H9 (cell line): Measurements from ENCODE around the gene IMPDH1. TPM values are rescaled to one million over a fixed set of nuclear protein-coding genes. Genes with fewer than 3 reads are reported as not detected.

ENCODE experiments used
- DNase-seq: peaks from one replicate; pipeline ENCODE4 v3.0.0-alpha.2; 2017
- H2AFZ ChIP-seq: one replicate; pipeline ENCODE4 v1.6.1; 2013; ENCODE audit warnings: mild to moderate bottlenecking, low read length, control low read depth, moderate library complexity
- H2AK5ac ChIP-seq: 2 replicates; pipeline ENCODE4 v1.6.1; 2013; ENCODE audit warnings: low read length, control low read depth, mixed read lengths; ENCODE audit not compliant: insufficient read length
- H2BK120ac ChIP-seq: one replicate; pipeline ENCODE4 v1.6.1; 2013; ENCODE audit warnings: low read depth, mild to moderate bottlenecking, low read length, control low read depth, inconsistent platforms; ENCODE audit not compliant: poor library complexity, severe bottlenecking
- H2BK12ac ChIP-seq: 2 replicates; pipeline ENCODE4 v1.6.1; 2013; ENCODE audit warnings: low read length, control low read depth, mixed read lengths, low read depth; ENCODE audit not compliant: insufficient read length
- H2BK15ac ChIP-seq: 2 replicates; pipeline ENCODE4 v1.6.1; 2013; ENCODE audit warnings: low read depth, low read length, control low read depth
- H2BK20ac ChIP-seq: one replicate; pipeline ENCODE4 v1.6.1; 2013; ENCODE audit warnings: low read depth, mild to moderate bottlenecking, low read length, control low read depth, inconsistent platforms; ENCODE audit not compliant: poor library complexity, severe bottlenecking
- H2BK5ac ChIP-seq: 2 replicates; pipeline ENCODE4 v1.6.1; 2013; ENCODE audit warnings: low read length, control low read depth, mixed read lengths; ENCODE audit not compliant: insufficient read length
- H3K14ac ChIP-seq: 2 replicates; pipeline ENCODE4 v1.6.1; 2013; ENCODE audit warnings: low read length, control low read depth; ENCODE audit not compliant: insufficient read depth
- H3K18ac ChIP-seq: 2 replicates; pipeline ENCODE4 v1.6.1; 2013; ENCODE audit warnings: low read depth, mild to moderate bottlenecking, mixed read lengths, low read length, control low read depth; ENCODE audit not compliant: insufficient read length
- H3K23ac ChIP-seq: 2 replicates; pipeline ENCODE4 v1.6.1; 2013; ENCODE audit warnings: low read length, control low read depth, mixed read lengths, low read depth; ENCODE audit not compliant: insufficient read length
- H3K23me2 ChIP-seq: 2 replicates; pipeline ENCODE4 v1.6.1; 2013; ENCODE audit warnings: low read depth, mild to moderate bottlenecking, mixed read lengths, low read length, control low read depth; ENCODE audit not compliant: insufficient read length, poor library complexity, severe bottlenecking
- H3K27ac ChIP-seq: 2 replicates; pipeline ENCODE4 v1.5.1; 2013; ENCODE audit warnings: low read length, control low read depth, mixed read lengths, low read depth; ENCODE audit not compliant: insufficient read length
- H3K27me3 ChIP-seq: 2 replicates; pipeline ENCODE4 v1.6.1; 2013; ENCODE audit warnings: low read length, control low read depth, inconsistent platforms; ENCODE audit not compliant: insufficient read depth
- H3K4ac ChIP-seq: 2 replicates; pipeline ENCODE4 v1.6.1; 2013; ENCODE audit warnings: low read depth, mild to moderate bottlenecking, control low read depth, inconsistent platforms, low read length, moderate library complexity
- H3K4me1 ChIP-seq: 2 replicates; pipeline ENCODE4 v1.6.1; 2013; ENCODE audit warnings: low read length, control low read depth, inconsistent platforms; ENCODE audit not compliant: insufficient read depth
- H3K4me2 ChIP-seq: 2 replicates; pipeline ENCODE4 v1.6.1; 2013; ENCODE audit warnings: low read length, control low read depth, mixed read lengths; ENCODE audit not compliant: insufficient read length, insufficient read depth
- H3K56ac ChIP-seq: 2 replicates; pipeline ENCODE4 v1.6.1; 2013; ENCODE audit warnings: low read depth, mild to moderate bottlenecking, mixed read lengths, low read length, control low read depth; ENCODE audit not compliant: insufficient read length
- H3K79me1 ChIP-seq: 2 replicates; pipeline ENCODE4 v1.6.1; 2013; ENCODE audit warnings: low read depth, mild to moderate bottlenecking, moderate library complexity, low read length, control low read depth, inconsistent platforms; ENCODE audit not compliant: insufficient read depth, poor library complexity, severe bottlenecking
- H3K79me2 ChIP-seq: 2 replicates; pipeline ENCODE4 v1.6.1; 2013; ENCODE audit warnings: low read length, control low read depth, inconsistent platforms; ENCODE audit not compliant: insufficient read depth
- H3K9ac ChIP-seq: 2 replicates; pipeline ENCODE4 v1.6.1; 2013; ENCODE audit warnings: low read length, control low read depth, mixed read lengths; ENCODE audit not compliant: insufficient read length; ENCODE audit errors: extremely low read depth
- H3K9me3 ChIP-seq: one replicate; pipeline ENCODE4 v1.6.1; 2013; ENCODE audit warnings: low read depth, low read length, inconsistent platforms; ENCODE audit not compliant: control insufficient read depth
- H3T11ph ChIP-seq: one replicate; pipeline ENCODE4 v1.6.1; 2013; ENCODE audit warnings: mild to moderate bottlenecking, low read length, control low read depth, inconsistent platforms
- H4K20me1 ChIP-seq: one replicate; pipeline ENCODE4 v1.6.1; 2013; ENCODE audit not compliant: control insufficient read depth, insufficient read length, insufficient read depth
- H4K5ac ChIP-seq: 2 replicates; pipeline ENCODE4 v1.6.1; 2013; ENCODE audit warnings: low read depth, mild to moderate bottlenecking, mixed read lengths, low read length, control low read depth; ENCODE audit not compliant: insufficient read length
- H4K8ac ChIP-seq: replicated peaks from 2 replicates; pipeline ENCODE4 v1.6.1; 2013; ENCODE audit warnings: low read length, control low read depth, mixed read lengths, low read depth; ENCODE audit not compliant: insufficient read length
- H4K91ac ChIP-seq: 2 replicates; pipeline ENCODE4 v1.6.1; 2013; ENCODE audit warnings: low read depth, mild to moderate bottlenecking, moderate library complexity, mixed read lengths, low read length, control low read depth; ENCODE audit not compliant: insufficient read length
- H3K27ac Mint-ChIP-seq, 3 experiments: 2 replicates in 2 of 3; 3 replicates in 1 of 3; pipeline ENCODE4 v1.8.0; 2020 to 2021; ENCODE audit warnings: mixed read lengths in 3 of 3, mild to moderate bottlenecking in 1 of 3, moderate library complexity in 1 of 3
- H3K27me3 Mint-ChIP-seq: 2 replicates; pipeline ENCODE4 v1.8.0; 2021; ENCODE audit warnings: low read depth, mild to moderate bottlenecking, moderate library complexity, mixed read lengths
- H3K36me3 Mint-ChIP-seq, 3 experiments: 2 replicates in 2 of 3; 3 replicates in 1 of 3; pipeline ENCODE4 v1.8.0; 2020 to 2021; ENCODE audit warnings: low read depth in 3 of 3, mixed read lengths in 3 of 3; ENCODE audit not compliant: insufficient read depth in 1 of 3
- H3K4me1 Mint-ChIP-seq, 2 experiments: 2 replicates each; pipeline ENCODE4 v1.8.0; 2020; ENCODE audit warnings: mixed read lengths in 2 of 2
- H3K4me3 Mint-ChIP-seq, 2 experiments: 2 replicates in 1 of 2; 3 replicates in 1 of 2; pipeline ENCODE4 v1.8.0; 2020 to 2021; ENCODE audit warnings: mild to moderate bottlenecking in 2 of 2, mixed read lengths in 2 of 2, moderate library complexity in 1 of 2
- H3K9me3 Mint-ChIP-seq, 2 experiments: 2 replicates in 1 of 2; 3 replicates in 1 of 2; pipeline ENCODE4 v1.8.0; 2020; ENCODE audit warnings: mild to moderate bottlenecking in 2 of 2, mixed read lengths in 2 of 2, moderate library complexity in 1 of 2
- WGBS: extraction: QIAGEN DNeasy Blood & Tissue Kit; methylation state at CpG from one replicate; pipeline ENCODE4 v1.1.7; 2013; ENCODE audit warnings: missing lambda C conversion rate, low lambda C conversion rate, mixed read lengths; ENCODE audit not compliant: insufficient read length; ENCODE audit errors: extremely low coverage; 5-methylcytosine and 5-hydroxymethylcytosine counted together
- total RNA-seq: library from RNA; stranded (reverse); gene quantifications from 2 replicates; pipeline ENCODE4 v1.2.1, GENCODE V29; 2021
- TF ChIP-seq, protein P1 (sequence below): fragments of 200-600 bp; sonication (generic); conservative IDR thresholded peaks from 3 replicates; pipeline ENCODE4 v1.8.0; 2021; ENCODE audit warnings: antibody characterized with exemption, mild to moderate bottlenecking

The IMPDH1 gene
- total RNA-seq, 1 experiment from 2014 or later, result 35.2 TPM

DNA sequence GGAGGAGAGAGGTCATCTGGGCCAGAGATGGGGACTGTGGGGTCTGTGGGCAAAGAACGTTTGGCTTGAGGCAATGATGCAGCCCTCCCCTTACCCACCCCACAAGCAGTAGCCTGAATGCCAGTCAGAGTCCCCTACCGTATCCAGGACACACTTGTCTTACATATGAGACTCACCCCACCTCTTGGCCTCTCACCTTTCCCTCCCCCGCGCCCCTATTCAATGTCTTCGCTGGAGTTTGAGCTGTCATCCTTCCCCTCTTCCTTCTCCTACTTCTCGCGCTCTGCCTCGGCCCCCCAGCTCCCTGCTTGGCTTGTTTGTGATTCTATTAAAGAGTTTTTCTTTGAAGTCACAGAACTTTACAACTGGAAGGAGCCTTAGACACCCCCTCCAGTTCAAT lies 57.1 kb downstream of the IMPDH1 start:
- H3K27me3 Mint-ChIP-seq, result peaks cover 84% of the 10 kb centered on the region
- H3K79me1 ChIP-seq, result no peaks in the 10 kb centered on the region
- no peak for DNase-seq

More for the DNA sequence above, 57.1 kb downstream of the IMPDH1 start:
- H2BK20ac ChIP-seq, result no peak overlapping the region
- Mint-ChIP-seq H3K36me3 (no peaks in the 10 kb centered on the region), H3K4me3 (0 out of 5 replicates have a peak overlapping the region, but pooled peaks of 1 of the 2 experiments have one; percentile 10), H3K4me1 (peaks cover 3 to 11% of the 10 kb centered on the region in 2 experiments; a peak in 3 of 4 replicates), H3K9me3 (no peaks in the 10 kb centered on the region), H3K27ac (no peak overlapping the region)
- H3K56ac ChIP-seq, result no peak overlapping the region
- H4K91ac ChIP-seq, result no peak overlapping the region
- H3K27me3 ChIP-seq, result peaks cover 15% of the 10 kb centered on the region; the same call in 1 of the 2 replicates
- H4K20me1 ChIP-seq, result no peaks in the 10 kb centered on the region
- H2BK12ac ChIP-seq, result no peak overlapping the region
- H3T11ph ChIP-seq, result no peak overlapping the region
- no peak overlapping the region for H2BK120ac ChIP-seq
- no peak overlapping the region for H4K5ac ChIP-seq
- no peak overlapping the region for H3K14ac ChIP-seq
- H3K4ac ChIP-seq, result no peak overlapping the region
- H3K23ac ChIP-seq, result no peak overlapping the region
- WGBS, result no CpG with 5 or more reads among the region's 8 CpGs
- no peak overlapping the region for H2AK5ac ChIP-seq
- H3K9ac ChIP-seq, result no peak overlapping the region
- no peak overlapping the region for H4K8ac ChIP-seq
- no peak overlapping the region for H3K27ac ChIP-seq
- TF ChIP-seq, protein P1, sequence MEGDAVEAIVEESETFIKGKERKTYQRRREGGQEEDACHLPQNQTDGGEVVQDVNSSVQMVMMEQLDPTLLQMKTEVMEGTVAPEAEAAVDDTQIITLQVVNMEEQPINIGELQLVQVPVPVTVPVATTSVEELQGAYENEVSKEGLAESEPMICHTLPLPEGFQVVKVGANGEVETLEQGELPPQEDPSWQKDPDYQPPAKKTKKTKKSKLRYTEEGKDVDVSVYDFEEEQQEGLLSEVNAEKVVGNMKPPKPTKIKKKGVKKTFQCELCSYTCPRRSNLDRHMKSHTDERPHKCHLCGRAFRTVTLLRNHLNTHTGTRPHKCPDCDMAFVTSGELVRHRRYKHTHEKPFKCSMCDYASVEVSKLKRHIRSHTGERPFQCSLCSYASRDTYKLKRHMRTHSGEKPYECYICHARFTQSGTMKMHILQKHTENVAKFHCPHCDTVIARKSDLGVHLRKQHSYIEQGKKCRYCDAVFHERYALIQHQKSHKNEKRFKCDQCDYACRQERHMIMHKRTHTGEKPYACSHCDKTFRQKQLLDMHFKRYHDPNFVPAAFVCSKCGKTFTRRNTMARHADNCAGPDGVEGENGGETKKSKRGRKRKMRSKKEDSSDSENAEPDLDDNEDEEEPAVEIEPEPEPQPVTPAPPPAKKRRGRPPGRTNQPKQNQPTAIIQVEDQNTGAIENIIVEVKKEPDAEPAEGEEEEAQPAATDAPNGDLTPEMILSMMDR, result no peak
- H3K4me2 ChIP-seq, result no peak overlapping the region
- H3K79me2 ChIP-seq, result 0 out of 2 replicates have a peak, but pooled peaks cover 1% of the 10 kb centered on the region
- H3K18ac ChIP-seq, result no peak overlapping the region
- H2BK15ac ChIP-seq, result no peak overlapping the region
- H3K4me1 ChIP-seq, result no peaks in the 10 kb centered on the region
- no peak overlapping the region for H2AFZ ChIP-seq
- H3K9me3 ChIP-seq, result no peaks in the 10 kb centered on the region
- no peak overlapping the region for H2BK5ac ChIP-seq
- peaks cover 3% of the 10 kb centered on the region for H3K23me2 ChIP-seq
